Aorta (tissue), 5 donors: Measurements from ENCODE around the gene JSRP1. TPM values are rescaled to one million over a fixed set of nuclear protein-coding genes. Genes with fewer than 3 reads are reported as not detected.

Experiments
- ATAC-seq: fragments of 200-7000 bp; cut with Tn5 transposase; one replicate; pipeline ENCODE4 v1.9.1; 2022; ENCODE audit warnings: moderate library complexity; ENCODE audit not compliant: low FRiP score
- DNase-seq, 2 donors: peaks; one replicate each; pipeline ENCODE4 v3.0.0-alpha.2; 2020
- H3K27ac ChIP-seq, 2 donors: one replicate each; pipeline ENCODE4 v1.5.1; 2013; ENCODE audit warnings: low read length in 2 of 2, mild to moderate bottlenecking in 2 of 2, moderate library complexity in 2 of 2, control low read depth in 1 of 2, inconsistent platforms in 1 of 2, low read depth in 1 of 2
- H3K27me3 ChIP-seq, 2 donors: one replicate each; pipeline ENCODE4 v1.6.1; 2013; ENCODE audit warnings: control low read depth in 1 of 2, low read length in 1 of 2, mild to moderate bottlenecking in 1 of 2, moderate library complexity in 1 of 2; ENCODE audit not compliant: insufficient read depth in 2 of 2, control insufficient read depth in 1 of 2
- H3K36me3 ChIP-seq, 2 donors: one replicate each; pipeline ENCODE4 v1.6.1; 2013; ENCODE audit warnings: control low read depth in 1 of 2, low read length in 1 of 2, mild to moderate bottlenecking in 1 of 2; ENCODE audit not compliant: insufficient read depth in 2 of 2, control insufficient read depth in 1 of 2
- H3K4me1 ChIP-seq, 2 donors: one replicate each; pipeline ENCODE4 v1.6.1; 2013; ENCODE audit warnings: low read length in 2 of 2, control low read depth in 1 of 2, mild to moderate bottlenecking in 1 of 2, moderate library complexity in 1 of 2; ENCODE audit not compliant: insufficient read depth in 2 of 2, control insufficient read depth in 1 of 2
- H3K4me3 ChIP-seq, 2 donors: one replicate each; pipeline ENCODE4 v1.5.1; 2013; ENCODE audit warnings: low read length in 2 of 2, control low read depth in 1 of 2, mild to moderate bottlenecking in 1 of 2
- H3K9me3 ChIP-seq: one replicate; pipeline ENCODE4 v1.6.1; 2013; ENCODE audit warnings: mild to moderate bottlenecking, low read length; ENCODE audit not compliant: control insufficient read depth
- WGBS, 2 donors: extraction: QIAGEN DNeasy Blood & Tissue Kit; methylation state at CpG; one replicate each; pipeline ENCODE4 v1.1.7; 2013; 5-methylcytosine and 5-hydroxymethylcytosine counted together
- intact Hi-C, 2 donors: fragments of 100-400 bp; cut with DNase I; formaldehyde crosslinking; loops; one replicate each; pipeline versions ENCODE4 v1.14.2 to v1.15.0; 2022
- polyA plus RNA-seq, 2 donors: library from polyadenylated mRNA; stranded (reverse); fragments of 200-250 nt; gene quantifications; one replicate each; pipeline ENCODE4 v1.2.3, GENCODE V29; 2013
- total RNA-seq, 2 donors: library from RNA; stranded (reverse); fragmentation: NEBNext Ultra II Directional; extraction: Animal tissue kit (Norgen Biotek cat#: 25700); gene quantifications; one replicate each; pipeline ENCODE4 v1.2.1, GENCODE V29; 2021
- donor health status: healthy with polysubstance abuse.
- donor health status: Bipolar disorder and iron deficiency.
- donor health status: DM: no; HTN: no; CAD: no.
- donor health status: DM: no; HTN: no; CAD: no.
- donor health status: DM: yes; HTN: yes; CAD: no.

Gene JSRP1
- total and polyA plus RNA-seq, 4 donors, result 0.38 to 0.42 TPM; not detected in 2

DNA sequence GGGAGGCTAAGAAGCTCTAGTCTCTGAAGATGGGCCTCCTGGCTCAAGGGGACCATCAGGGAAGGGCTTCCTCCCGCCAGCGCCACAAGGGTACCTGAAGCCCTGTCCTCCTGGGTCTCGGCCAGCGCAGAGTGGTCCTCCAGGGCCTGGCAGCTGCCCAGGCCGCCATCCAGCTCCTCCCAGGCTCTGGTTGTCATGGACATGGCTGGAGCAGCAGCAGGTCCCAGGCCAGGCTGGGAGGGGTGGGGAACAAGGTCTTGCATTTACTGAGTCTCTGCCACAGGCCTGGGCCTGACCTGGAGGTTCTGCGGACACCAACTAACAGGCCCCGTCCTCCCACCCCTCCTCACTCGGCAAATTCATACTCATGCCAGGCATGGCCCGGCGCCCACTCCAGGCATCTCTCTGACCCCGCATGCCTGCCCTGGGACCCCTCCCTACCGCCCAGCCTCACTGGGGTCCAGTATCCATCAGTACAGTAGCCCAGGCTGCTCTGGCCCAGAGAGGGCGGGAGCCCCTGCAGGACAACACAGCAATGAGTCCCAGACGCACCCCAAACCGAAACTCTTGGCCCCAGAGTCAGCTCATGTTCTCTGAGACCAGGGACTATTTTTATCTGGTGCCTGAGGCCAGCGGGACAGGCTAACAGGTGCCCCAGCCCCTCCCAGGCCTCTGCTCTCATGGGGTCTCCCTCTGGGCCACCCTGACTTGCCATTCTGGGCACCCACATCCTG lies 938 bp downstream of the JSRP1 start:
- Histone ChIP-seq H3K36me3 (no peaks in the 10 kb centered on the region), H3K4me1 (no peaks in the 10 kb centered on the region), H3K27me3 (no peaks in the 10 kb centered on the region), H3K9me3 (no peaks in the 10 kb centered on the region), H3K4me3 (no peak overlapping the region), H3K27ac (no peak overlapping the region)
- no peak for ATAC-seq
- intact Hi-C loops, result no loop called here
- DNase-seq, result no peak
- 89 to 94% methylated on average over 15 to 16 of the region's 16 CpGs for WGBS, 2 donors

- no peak overlapping the region for H3K27ac ChIP-seq
- H3K4me1 ChIP-seq, result no peaks in the 10 kb centered on the region
- no peaks in the 10 kb centered on the region for H3K9me3 ChIP-seq
- intact Hi-C loops, result no loop called here
- H3K36me3 ChIP-seq, result no peaks in the 10 kb centered on the region
- H3K4me3 ChIP-seq, result no peak overlapping the region
- no peak for DNase-seq
- no peak for ATAC-seq
- WGBS, 2 donors, result 71 to 72% methylated on average over 19 to 20 of the region's 20 CpGs
- H3K27me3 ChIP-seq, result no peaks in the 10 kb centered on the region
Observed at GRCh38 chr19:2254064-2254872, 1.9 kb downstream of the JSRP1 start.

DNA sequence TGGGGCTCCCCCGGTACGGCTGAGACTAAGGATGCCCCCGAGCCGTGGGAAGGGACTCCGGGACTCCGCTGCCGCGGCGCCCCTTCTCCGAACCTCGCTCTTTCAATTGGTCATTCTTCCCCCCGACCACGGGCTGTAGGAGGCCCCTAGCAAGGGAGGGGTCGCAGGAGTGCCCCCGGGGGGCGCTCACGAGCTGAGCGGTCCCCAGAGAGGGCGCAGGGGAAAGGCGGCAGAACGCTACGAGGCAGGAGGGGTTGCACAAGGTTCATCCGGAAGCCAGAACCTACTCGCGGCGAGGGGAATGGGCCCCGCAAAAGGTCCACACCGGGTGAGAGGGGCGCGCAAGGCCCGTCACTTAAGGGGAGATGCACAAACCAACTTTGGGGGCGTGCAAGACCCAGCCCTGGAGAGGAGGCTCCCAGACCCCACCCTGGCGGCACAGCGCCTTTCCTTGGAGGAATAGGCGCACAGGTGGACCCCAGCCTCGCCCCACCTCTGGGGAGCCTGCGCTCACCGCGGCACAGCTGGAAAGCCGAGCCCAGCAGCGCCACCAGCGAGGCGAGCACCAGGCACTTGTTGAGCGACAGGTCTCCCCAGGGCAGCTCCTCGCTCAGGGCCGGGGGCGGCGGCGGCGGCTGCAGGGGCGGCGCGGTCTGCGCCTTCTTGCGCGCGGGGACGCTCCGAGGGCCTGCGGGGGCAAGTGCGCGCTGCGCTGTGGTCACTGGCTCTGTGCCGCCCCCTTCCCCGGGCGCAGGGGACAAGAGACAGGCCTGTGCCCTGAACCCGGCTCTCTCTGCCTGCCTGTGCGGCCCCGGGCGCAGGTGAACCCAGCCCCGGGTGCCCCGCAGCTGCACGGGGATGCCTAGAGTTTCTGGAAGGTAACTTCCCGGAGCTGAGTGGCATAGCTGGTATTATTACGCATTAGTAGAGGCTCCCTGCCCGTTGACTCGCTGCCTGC lies 2.8 kb downstream of the JSRP1 start:
- H3K27me3 ChIP-seq, result no peaks in the 10 kb centered on the region
- WGBS, 2 donors, result 6 to 7% methylated on average over 71 to 77 of the region's 77 CpGs
- no peak overlapping the region for H3K4me3 ChIP-seq
- ATAC-seq (no peak), DNase-seq (no peak)
- H3K4me1 ChIP-seq, result no peaks in the 10 kb centered on the region
- intact Hi-C loops, result no loop called here
- no peaks in the 10 kb centered on the region for H3K9me3 ChIP-seq
- H3K27ac ChIP-seq, result no peak overlapping the region
- no peaks in the 10 kb centered on the region for H3K36me3 ChIP-seq

GRCh38 chr19:2252797-2253105 lies 3.5 kb downstream of the JSRP1 start:
- no peaks in the 10 kb centered on the region for H3K9me3 ChIP-seq
- no peak overlapping the region for H3K27ac ChIP-seq
- 3 to 6% methylated on average over 18 of the region's 18 CpGs for WGBS, 2 donors
- H3K4me3 ChIP-seq, result no peak overlapping the region
- ATAC-seq (no peak), DNase-seq (no peak)
- no peaks in the 10 kb centered on the region for H3K4me1 ChIP-seq
- H3K27me3 ChIP-seq, result no peaks in the 10 kb centered on the region
- no peaks in the 10 kb centered on the region for H3K36me3 ChIP-seq
- intact Hi-C loops, result no loop called here

GRCh38 chr19:2252055-2252796 lies 4.0 kb downstream of the JSRP1 start:
- no peak for DNase-seq
- 10 to 12% methylated on average over 65 to 74 of the region's 74 CpGs for WGBS, 2 donors
- no peak for ATAC-seq
- H3K27ac ChIP-seq, result no peak overlapping the region
- intact Hi-C loops, result no loop called here
- H3K36me3 ChIP-seq, result peaks cover 0 to 1% of the 10 kb centered on the region in 2 donors
- no peaks in the 10 kb centered on the region for H3K27me3 ChIP-seq
- H3K4me3 ChIP-seq, result no peak overlapping the region
- no peaks in the 10 kb centered on the region for H3K9me3 ChIP-seq
- no peaks in the 10 kb centered on the region for H3K4me1 ChIP-seq

DNA sequence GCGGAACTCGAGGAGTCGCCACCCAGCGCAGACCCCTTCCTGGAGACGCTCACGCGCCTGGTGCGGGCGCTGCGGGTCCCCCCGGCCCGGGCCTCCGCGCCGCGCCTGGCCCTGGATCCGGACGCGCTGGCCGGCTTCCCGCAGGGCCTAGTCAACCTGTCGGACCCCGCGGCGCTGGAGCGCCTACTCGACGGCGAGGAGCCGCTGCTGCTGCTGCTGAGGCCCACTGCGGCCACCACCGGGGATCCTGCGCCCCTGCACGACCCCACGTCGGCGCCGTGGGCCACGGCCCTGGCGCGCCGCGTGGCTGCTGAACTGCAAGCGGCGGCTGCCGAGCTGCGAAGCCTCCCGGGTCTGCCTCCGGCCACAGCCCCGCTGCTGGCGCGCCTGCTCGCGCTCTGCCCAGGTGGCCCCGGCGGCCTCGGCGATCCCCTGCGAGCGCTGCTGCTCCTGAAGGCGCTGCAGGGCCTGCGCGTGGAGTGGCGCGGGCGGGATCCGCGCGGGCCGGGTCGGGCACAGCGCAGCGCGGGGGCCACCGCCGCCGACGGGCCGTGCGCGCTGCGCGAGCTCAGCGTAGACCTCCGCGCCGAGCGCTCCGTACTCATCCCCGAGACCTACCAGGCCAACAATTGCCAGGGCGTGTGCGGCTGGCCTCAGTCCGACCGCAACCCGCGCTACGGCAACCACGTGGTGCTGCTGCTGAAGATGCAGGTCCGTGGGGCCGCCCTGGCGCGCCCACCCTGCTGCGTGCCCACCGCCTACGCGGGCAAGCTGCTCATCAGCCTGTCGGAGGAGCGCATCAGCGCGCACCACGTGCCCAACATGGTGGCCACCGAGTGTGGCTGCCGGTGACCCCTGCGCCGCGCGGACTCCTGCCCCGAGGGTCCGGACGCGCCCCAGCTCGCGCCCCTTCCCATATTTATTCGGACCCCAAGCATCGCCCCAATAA lies 4.8 kb downstream of the JSRP1 start:
- Histone ChIP-seq H3K4me3 (no peak overlapping the region), H3K27me3 (no peaks in the 10 kb centered on the region), H3K27ac (no peak overlapping the region), H3K4me1 (no peaks in the 10 kb centered on the region), H3K36me3 (peaks cover 0 to 4% of the 10 kb centered on the region in 2 donors), H3K9me3 (no peaks in the 10 kb centered on the region)
- 5 to 8% methylated on average over 84 to 125 of the region's 125 CpGs for WGBS, 2 donors
- intact Hi-C loops, result no loop called here
- no peak for ATAC-seq
- no peak for DNase-seq

DNA sequence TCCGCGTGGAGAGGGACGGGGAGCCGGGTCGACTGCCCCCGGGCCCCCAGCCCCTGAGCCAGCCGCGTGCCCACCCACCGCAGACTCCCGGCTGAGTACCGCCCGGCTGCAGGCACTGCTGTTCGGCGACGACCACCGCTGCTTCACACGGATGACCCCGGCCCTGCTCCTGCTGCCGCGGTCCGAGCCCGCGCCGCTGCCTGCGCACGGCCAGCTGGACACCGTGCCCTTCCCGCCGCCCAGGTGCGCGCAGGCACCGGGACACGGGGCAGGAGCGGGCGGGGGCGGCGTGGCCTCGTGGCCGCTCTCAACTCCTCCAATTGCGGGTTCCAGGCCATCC lies 5.5 kb downstream of the JSRP1 start:
- H3K27ac ChIP-seq, result no peak overlapping the region
- H3K27me3 ChIP-seq, result no peaks in the 10 kb centered on the region
- H3K36me3 ChIP-seq, result peaks cover 2 to 7% of the 10 kb centered on the region in 2 donors
- no peaks in the 10 kb centered on the region for H3K9me3 ChIP-seq
- intact Hi-C loops, result no loop called here
- ATAC-seq (no peak), DNase-seq (no peak)
- no peaks in the 10 kb centered on the region for H3K4me1 ChIP-seq
- WGBS, 2 donors, result 11% methylated on average over 17 to 40 of the region's 40 CpGs
- H3K4me3 ChIP-seq, result no peak overlapping the region
